ENCODE data around the gene TMEM131.
"Not testable (repeated sequence)": the region's sequence is repeated elsewhere in the genome, so short reads cannot be mapped to it uniquely, and the experiment has no call there.

Gene TMEM131

GRCh38 chr2:97911206-97911921 lies 84.4 kb downstream of the TMEM131 start:
- no peak for DNase-seq (ENCODE audit: low read depth in 2 of 2)

GRCh38 chr2:97910403-97911205 lies 85.1 kb downstream of the TMEM131 start:
- DNase-seq (ENCODE audit: low read depth in 2 of 2), result no peak

GRCh38 chr2:97908208-97908676 lies 87.5 kb downstream of the TMEM131 start:
- DNase-seq (ENCODE audit: low read depth in 2 of 2), result no peak

GRCh38 chr2:97907369-97908100 lies 88.2 kb downstream of the TMEM131 start:
- DNase-seq (ENCODE audit: low read depth in 2 of 2), result no peak

GRCh38 chr2:97906307-97906706 lies 89.4 kb downstream of the TMEM131 start:
- no peak for DNase-seq (ENCODE audit: low read depth in 2 of 2)

GRCh38 chr2:97905294-97905693 lies 90.5 kb downstream of the TMEM131 start:
- no peak for DNase-seq (ENCODE audit: low read depth in 2 of 2)

- no peak for DNase-seq (ENCODE audit: low read depth in 2 of 2)
Measured at GRCh38 chr2:97901862-97902261, 93.9 kb downstream of the TMEM131 start.

GRCh38 chr2:97900806-97901205 lies 94.9 kb downstream of the TMEM131 start:
- no peak for DNase-seq (ENCODE audit: low read depth in 2 of 2)

GRCh38 chr2:97893042-97893441 lies 102.7 kb downstream of the TMEM131 start:
- DNase-seq (ENCODE audit: low read depth in 2 of 2), result not testable (repeated sequence)

- DNase-seq (ENCODE audit: low read depth in 2 of 2), result no peak
Measured at GRCh38 chr2:97891611-97892010, 104.1 kb downstream of the TMEM131 start.

GRCh38 chr2:97889156-97889555 lies 106.6 kb downstream of the TMEM131 start:
- no peak for DNase-seq (ENCODE audit: low read depth in 2 of 2)

GRCh38 chr2:97885841-97886240 lies 109.9 kb downstream of the TMEM131 start:
- DNase-seq (ENCODE audit: low read depth in 2 of 2), result no peak

- no peak for DNase-seq (ENCODE audit: low read depth in 2 of 2)
Measured at GRCh38 chr2:97880334-97880733, 115.4 kb downstream of the TMEM131 start.

- DNase-seq (ENCODE audit: low read depth in 2 of 2), result no peak
Measured at GRCh38 chr2:97878865-97879264, 116.9 kb downstream of the TMEM131 start.

GRCh38 chr2:97878317-97878716 lies 117.4 kb downstream of the TMEM131 start:
- not testable (repeated sequence) for DNase-seq (ENCODE audit: low read depth in 2 of 2)

GRCh38 chr2:97871096-97871780 lies 124.5 kb downstream of the TMEM131 start:
- DNase-seq (ENCODE audit: low read depth in 2 of 2), result no peak

- DNase-seq (ENCODE audit: low read depth in 2 of 2), result peak in 1 of 2 donors; percentile 6
Measured at GRCh38 chr2:97870396-97870843, 125.3 kb downstream of the TMEM131 start.

GRCh38 chr2:97869722-97870346 lies 125.9 kb downstream of the TMEM131 start:
- DNase-seq (ENCODE audit: low read depth in 2 of 2), result no peak

- DNase-seq (ENCODE audit: low read depth in 2 of 2), result no peak
Measured at GRCh38 chr2:97868986-97869721, 126.6 kb downstream of the TMEM131 start.

- no peak for DNase-seq (ENCODE audit: low read depth in 2 of 2)
Measured at GRCh38 chr2:97863829-97864228, 131.9 kb downstream of the TMEM131 start.
